Esophagus squamous epithelium (tissue), 5 donors: ENCODE measurements around the gene SLC19A1. TPM values are rescaled to one million over a fixed set of nuclear protein-coding genes. Genes with fewer than 3 reads are reported as not detected.

ENCODE experiments used
- DNase-seq: peaks from one replicate; lab custom pipeline; 2025; lab: John Stamatoyannopoulos, UW
- H3K27ac ChIP-seq, 4 donors: fragments of 200-600 bp; sonication (generic); one replicate each; pipeline ENCODE4 v1.5.1; 2016 to 2019; ENCODE audit warnings: mild to moderate bottlenecking in 1 of 4
- H3K27me3 ChIP-seq, 4 donors: fragments of 200-600 bp; sonication (generic); 1 replicate in 3 of 4; 2 replicates in 1 of 4; pipeline versions ENCODE4 v1.5.1 to v1.6.0; 2017 to 2021; ENCODE audit warnings: antibody characterized with exemption in 1 of 4
- H3K36me3 ChIP-seq, 3 donors: fragments of 200-600 bp; sonication (generic); one replicate each; pipeline ENCODE4 v1.5.1; 2016 to 2019
- H3K4me1 ChIP-seq, 3 donors: fragments of 200-600 bp; sonication (generic); one replicate each; pipeline ENCODE4 v1.5.1; 2017 to 2019
- H3K4me3 ChIP-seq, 4 donors: fragments of 200-600 bp; sonication (generic); 1 replicate in 3 of 4; 2 replicates in 1 of 4; pipeline ENCODE4 v1.5.1; 2016 to 2019; ENCODE audit warnings: mild to moderate bottlenecking in 2 of 4, moderate library complexity in 1 of 4
- H3K9me3 ChIP-seq, 3 donors: fragments of 200-600 bp; sonication (generic); one replicate each; pipeline ENCODE4 v1.5.1; 2016 to 2019
- POLR2A ChIP-seq, 4 donors: fragments of 450-650 bp; IDR thresholded peaks; one replicate each; pipeline ENCODE4 v1.6.1; 2017; ENCODE audit warnings: antibody characterized with exemption in 4 of 4, mild to moderate bottlenecking in 4 of 4, moderate library complexity in 3 of 4
- WGBS, 2 donors: methylation state at CpG; one replicate each; pipeline ENCODE4 v1.1.5; 2018; 5-methylcytosine and 5-hydroxymethylcytosine counted together
- intact Hi-C: fragments of 100-400 bp; cut with DNase I; formaldehyde crosslinking; loops from one replicate; pipeline ENCODE4 v1.15.0; 2022
- total RNA-seq, 4 donors: library from RNA; depleted of rRNA; stranded (reverse); fragments of >200 nt; gene quantifications; one replicate each; pipeline ENCODE4 v1.1.0, GENCODE V29; 2016
- TF ChIP-seq, protein P1 (sequence below), 6 experiments: fragments of 450-650 bp in 4 of 6; fragments of 200-600 bp in 2 of 6; sonication (generic) in 2 of 6; IDR thresholded peaks; one replicate each; pipeline ENCODE4 v1.5.1; 2016 to 2019; ENCODE audit warnings: antibody characterized with exemption in 6 of 6, mild to moderate bottlenecking in 4 of 6, moderate library complexity in 4 of 6
- donor health status: DM: yes; HTN: yes; CAD: no.

Gene SLC19A1
- total RNA-seq, 4 donors from 2014 or later: 1.6 to 4.6 (median 2.9) TPM

DNA sequence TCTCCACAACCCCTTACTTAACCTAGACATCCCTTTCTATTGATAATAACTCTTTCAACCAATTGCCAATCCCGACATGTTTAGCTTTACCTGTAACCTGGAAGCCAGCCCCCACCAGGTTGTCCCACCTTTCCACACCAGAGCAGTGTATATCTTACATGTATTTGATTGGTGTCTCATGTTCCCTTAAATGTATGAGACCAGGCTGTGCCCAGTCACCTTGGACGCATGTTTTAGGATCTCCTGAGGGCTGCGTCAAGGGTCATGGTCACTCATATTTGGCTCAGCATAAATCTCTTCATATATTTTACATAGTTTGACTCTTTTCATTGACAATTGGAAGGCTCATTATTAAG, 5.3 kb upstream of the SLC19A1 start:
- H3K27ac ChIP-seq: no peak overlapping the region
- H3K9me3 ChIP-seq: no peaks in the 10 kb centered on the region
- TF ChIP-seq POLR2A (IDR thresholded peaks at IDR 0.05): no peak
- TF ChIP-seq, protein P1, sequence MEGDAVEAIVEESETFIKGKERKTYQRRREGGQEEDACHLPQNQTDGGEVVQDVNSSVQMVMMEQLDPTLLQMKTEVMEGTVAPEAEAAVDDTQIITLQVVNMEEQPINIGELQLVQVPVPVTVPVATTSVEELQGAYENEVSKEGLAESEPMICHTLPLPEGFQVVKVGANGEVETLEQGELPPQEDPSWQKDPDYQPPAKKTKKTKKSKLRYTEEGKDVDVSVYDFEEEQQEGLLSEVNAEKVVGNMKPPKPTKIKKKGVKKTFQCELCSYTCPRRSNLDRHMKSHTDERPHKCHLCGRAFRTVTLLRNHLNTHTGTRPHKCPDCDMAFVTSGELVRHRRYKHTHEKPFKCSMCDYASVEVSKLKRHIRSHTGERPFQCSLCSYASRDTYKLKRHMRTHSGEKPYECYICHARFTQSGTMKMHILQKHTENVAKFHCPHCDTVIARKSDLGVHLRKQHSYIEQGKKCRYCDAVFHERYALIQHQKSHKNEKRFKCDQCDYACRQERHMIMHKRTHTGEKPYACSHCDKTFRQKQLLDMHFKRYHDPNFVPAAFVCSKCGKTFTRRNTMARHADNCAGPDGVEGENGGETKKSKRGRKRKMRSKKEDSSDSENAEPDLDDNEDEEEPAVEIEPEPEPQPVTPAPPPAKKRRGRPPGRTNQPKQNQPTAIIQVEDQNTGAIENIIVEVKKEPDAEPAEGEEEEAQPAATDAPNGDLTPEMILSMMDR (IDR thresholded peaks at IDR 0.05): no peak
- intact Hi-C loops: no loop called here
- no peaks in the 10 kb centered on the region for H3K36me3 ChIP-seq
- DNase-seq: no peak
- H3K27me3 ChIP-seq: peaks cover 0 to 9% (median 0%) of the 10 kb centered on the region in 4 donors
- peaks cover 12 to 37% (median 12%) of the 10 kb centered on the region in 3 donors for H3K4me1 ChIP-seq
- H3K4me3 ChIP-seq: no peak overlapping the region
- WGBS, 2 donors: 83 to 88% methylated on average over 3 of the region's 3 CpGs

DNA sequence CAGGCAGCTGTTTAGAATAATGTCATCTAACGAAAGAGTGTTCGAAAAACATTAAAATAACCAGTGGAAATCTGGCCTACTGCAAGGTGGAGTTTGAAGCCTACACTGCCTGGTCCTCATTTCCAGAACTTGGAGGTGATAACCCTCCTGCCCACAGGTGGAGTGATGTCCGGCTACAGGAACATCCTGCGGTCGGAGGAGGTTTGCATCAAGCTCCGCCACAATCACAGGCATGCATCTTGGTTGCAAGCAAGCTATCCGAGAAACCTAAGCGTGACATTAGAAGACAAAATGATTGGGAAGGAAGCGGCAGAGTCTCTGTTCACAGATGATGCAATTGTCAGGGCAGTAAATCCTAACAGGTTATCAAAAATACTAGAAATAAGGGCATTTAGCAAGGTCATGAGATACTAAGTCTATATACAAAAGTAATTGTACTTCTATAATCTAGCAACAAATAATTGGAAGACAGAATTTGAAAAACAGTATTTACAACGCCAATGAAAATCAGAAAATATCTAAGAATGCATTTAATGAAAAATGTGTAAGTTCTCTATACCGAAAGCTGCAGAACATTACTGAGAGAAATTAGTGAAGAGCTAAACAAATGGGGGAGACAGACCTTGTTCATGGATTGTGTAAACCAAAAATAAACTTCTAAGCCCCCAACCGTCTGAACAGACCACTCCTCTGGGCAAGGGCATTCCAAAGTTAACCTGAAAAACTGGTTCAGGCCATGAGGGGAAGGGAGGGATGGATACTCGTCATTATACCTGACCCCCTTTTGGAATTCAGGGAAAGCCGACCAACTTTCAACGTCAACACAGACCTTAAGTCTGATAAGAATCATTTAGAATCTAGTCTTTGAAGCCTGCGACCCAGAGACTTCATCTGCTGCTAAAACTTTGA, 4.7 kb upstream of the SLC19A1 start:
- no peak for DNase-seq
- intact Hi-C loops: no loop called here
- Histone ChIP-seq H3K4me1 (peaks cover 11 to 36% (median 15%) of the 10 kb centered on the region in 3 donors), H3K27ac (no peak overlapping the region), H3K27me3 (peaks cover 0 to 9% (median 0%) of the 10 kb centered on the region in 4 donors), H3K4me3 (no peak overlapping the region), H3K9me3 (no peaks in the 10 kb centered on the region), H3K36me3 (no peaks in the 10 kb centered on the region)
- TF ChIP-seq, protein P1 (IDR thresholded peaks at IDR 0.05): no peak
- TF ChIP-seq POLR2A (IDR thresholded peaks at IDR 0.05): no peak
- WGBS, 2 donors: 76 to 77% methylated on average over 16 of the region's 16 CpGs

DNA sequence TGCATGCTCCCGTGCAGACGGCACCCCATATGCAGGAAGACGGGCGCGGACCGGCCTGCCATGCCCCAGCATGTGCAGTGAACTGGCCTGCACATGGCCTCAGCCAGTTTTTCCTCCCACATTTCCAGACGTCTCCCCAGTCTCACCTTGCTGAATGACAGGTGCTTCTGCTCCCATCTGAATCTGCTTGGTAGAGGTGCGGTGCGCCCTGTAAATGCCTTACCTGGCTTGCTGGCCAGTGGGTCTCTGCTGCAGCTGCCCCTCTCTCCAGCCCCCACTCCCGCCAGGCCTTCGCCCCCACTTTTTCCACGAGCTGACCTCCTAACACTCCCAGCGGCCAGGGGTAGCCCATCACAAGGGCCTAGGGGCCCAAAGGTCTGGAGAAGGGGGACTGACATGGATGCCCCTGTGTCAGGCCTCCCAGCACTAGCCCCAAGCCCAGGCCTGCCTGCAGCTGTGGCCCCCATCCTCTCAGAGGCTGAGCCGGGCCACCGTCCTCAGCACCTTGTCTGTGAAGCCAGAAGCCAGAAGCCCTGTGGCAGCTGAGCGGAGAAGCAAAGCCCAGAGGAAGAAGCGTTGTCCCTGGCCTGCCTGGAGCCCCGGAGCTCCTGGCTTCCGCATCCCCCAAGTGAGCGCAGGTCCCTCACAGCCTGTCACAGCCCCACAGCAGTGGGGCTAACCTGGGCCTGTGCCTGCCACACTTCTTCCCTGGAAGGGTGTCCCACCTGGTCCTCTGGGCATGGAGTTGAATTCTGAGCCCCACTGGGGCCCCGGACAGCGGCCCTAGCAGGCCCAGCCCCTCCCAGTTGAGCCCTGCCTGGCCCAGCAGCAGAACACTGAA, 3.7 kb upstream of the SLC19A1 start:
- Histone ChIP-seq H3K27me3 (peaks cover 0 to 9% (median 0%) of the 10 kb centered on the region in 4 donors), H3K4me1 (peaks cover 11 to 36% (median 24%) of the 10 kb centered on the region in 3 donors), H3K27ac (no peak overlapping the region), H3K4me3 (no peak overlapping the region), H3K9me3 (no peaks in the 10 kb centered on the region), H3K36me3 (no peaks in the 10 kb centered on the region)
- DNase-seq: no peak
- no peak for TF ChIP-seq POLR2A (IDR thresholded peaks at IDR 0.05)
- TF ChIP-seq, protein P1 (IDR thresholded peaks at IDR 0.05): no peak
- intact Hi-C loops: no loop called here
- 62 to 73% methylated on average over 7 to 12 of the region's 22 CpGs for WGBS, 2 donors

DNA sequence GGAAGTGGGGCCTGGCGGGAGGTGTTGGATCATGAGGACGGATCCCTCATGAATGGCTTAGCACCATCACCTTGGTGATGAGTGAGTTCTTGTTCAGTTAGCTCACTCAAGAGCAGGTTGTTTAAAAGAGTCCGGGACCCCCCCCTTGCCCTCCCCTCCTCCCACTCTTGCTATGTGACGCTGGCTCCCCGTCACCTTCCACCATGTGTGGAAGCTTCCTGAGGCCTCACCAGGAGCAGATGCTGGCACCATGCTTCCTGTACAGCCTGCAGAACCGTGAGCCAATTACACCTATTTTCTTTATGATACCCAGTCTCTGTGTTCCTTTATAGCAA, 3.0 kb upstream of the SLC19A1 start:
- intact Hi-C loops: no loop called here
- TF ChIP-seq POLR2A (IDR thresholded peaks at IDR 0.05): no peak
- TF ChIP-seq, protein P1 (IDR thresholded peaks at IDR 0.05): no peak

More for the DNA sequence above, 3.0 kb upstream of the SLC19A1 start:
- Histone ChIP-seq H3K36me3 (no peaks in the 10 kb centered on the region), H3K4me1 (peaks cover 11 to 30% (median 24%) of the 10 kb centered on the region in 3 donors), H3K9me3 (no peaks in the 10 kb centered on the region), H3K27me3 (peaks cover 0 to 5% (median 0%) of the 10 kb centered on the region in 4 donors), H3K27ac (no peak overlapping the region), H3K4me3 (no peak overlapping the region)
- no peak for DNase-seq
- WGBS, 2 donors: 80 to 90% methylated on average over 3 of the region's 6 CpGs
